OCI-LY1 (cell line): ENCODE results near the gene CACNG4.

Experiments used
- H2AFZ ChIP-seq: fragments of 200-600 bp; sonication (generic), shearing (Covaris generic); 2 replicates; pipeline ENCODE4 v1.6.0; 2014; ENCODE audit warnings: antibody characterized with exemption, mild to moderate bottlenecking, low read length
- H3F3A ChIP-seq: fragments of 200-600 bp; sonication (generic), shearing (Covaris generic); 2 replicates; pipeline ENCODE4 v1.6.0; 2014; ENCODE audit warnings: mild to moderate bottlenecking, antibody characterized with exemption, low read length, moderate library complexity; ENCODE audit not compliant: insufficient read depth
- H3K27ac ChIP-seq: fragments of 200-600 bp; sonication (generic); 2 replicates; pipeline ENCODE4 v1.5.1; 2014; ENCODE audit warnings: low read length, mixed run types, mild to moderate bottlenecking, low read depth; ENCODE audit not compliant: poor library complexity, severe bottlenecking
- H3K27me3 ChIP-seq: fragments of 200-600 bp; sonication (generic); 2 replicates; pipeline ENCODE4 v1.6.0; 2014; ENCODE audit warnings: antibody characterized with exemption, mild to moderate bottlenecking, low read length, moderate library complexity; ENCODE audit not compliant: insufficient read depth
- H3K36me3 ChIP-seq: fragments of 200-600 bp; sonication (generic); 2 replicates; pipeline ENCODE4 v1.6.1; 2014; ENCODE audit warnings: mild to moderate bottlenecking, antibody characterized with exemption, low read length, moderate library complexity, mixed read lengths; ENCODE audit not compliant: insufficient read depth
- H3K4me1 ChIP-seq: fragments of 200-600 bp; sonication (generic); 2 replicates; pipeline ENCODE4 v1.5.1; 2014; ENCODE audit warnings: mild to moderate bottlenecking, low read length, moderate library complexity; ENCODE audit not compliant: insufficient read depth, severe bottlenecking
- H3K4me2 ChIP-seq: fragments of 200-600 bp; sonication (generic), shearing (Covaris generic); 2 replicates; pipeline ENCODE4 v1.6.1; 2014; ENCODE audit warnings: low read length
- H3K4me3 ChIP-seq: fragments of 200-600 bp; sonication (generic); 2 replicates; pipeline ENCODE4 v1.5.1; 2014; ENCODE audit warnings: low read length, low read depth, mild to moderate bottlenecking, mixed read lengths; ENCODE audit not compliant: poor library complexity, severe bottlenecking
- H3K79me2 ChIP-seq: fragments of 200-600 bp; shearing (Covaris generic); 2 replicates; pipeline ENCODE4 v1.6.1; 2016; ENCODE audit warnings: mixed run types, low read length, mixed read lengths; ENCODE audit not compliant: insufficient read depth
- H3K9ac ChIP-seq: fragments of 200-600 bp; sonication (generic), shearing (Covaris generic); 2 replicates; pipeline ENCODE4 v1.6.1; 2014; ENCODE audit warnings: mild to moderate bottlenecking, low read length, mixed read lengths
- H3K9me2 ChIP-seq: fragments of 200-600 bp; sonication (generic), shearing (Covaris generic); 2 replicates; pipeline ENCODE4 v1.6.1; 2014; ENCODE audit warnings: low read depth, mild to moderate bottlenecking, low read length, mixed read lengths
- H3K9me3 ChIP-seq: fragments of 200-600 bp; shearing (Covaris generic); 2 replicates; pipeline ENCODE4 v1.6.1; 2014; ENCODE audit warnings: low read length, mixed read lengths
- H4K20me1 ChIP-seq: fragments of 200-600 bp; sonication (generic), shearing (Covaris generic); 2 replicates; pipeline ENCODE4 v1.6.0; 2016; ENCODE audit warnings: mild to moderate bottlenecking, low read length; ENCODE audit not compliant: insufficient read depth
- EZH2 ChIP-seq: fragments of 200-600 bp; sonication (generic), shearing (Covaris generic); IDR thresholded peaks from 2 replicates; pipeline ENCODE4 v1.8.0; 2017; ENCODE audit warnings: borderline replicate concordance, mixed run types, mild to moderate bottlenecking, antibody characterized with exemption, low read length, moderate library complexity, mixed read lengths
- TF ChIP-seq, protein P1 (sequence below): fragments of 200-600 bp; sonication (generic), shearing (Covaris generic); IDR thresholded peaks from 2 replicates; pipeline ENCODE4 v1.5.1; 2017; ENCODE audit warnings: mild to moderate bottlenecking, antibody characterized with exemption, low read length, moderate library complexity, mixed read lengths

The CACNG4 gene

DNA sequence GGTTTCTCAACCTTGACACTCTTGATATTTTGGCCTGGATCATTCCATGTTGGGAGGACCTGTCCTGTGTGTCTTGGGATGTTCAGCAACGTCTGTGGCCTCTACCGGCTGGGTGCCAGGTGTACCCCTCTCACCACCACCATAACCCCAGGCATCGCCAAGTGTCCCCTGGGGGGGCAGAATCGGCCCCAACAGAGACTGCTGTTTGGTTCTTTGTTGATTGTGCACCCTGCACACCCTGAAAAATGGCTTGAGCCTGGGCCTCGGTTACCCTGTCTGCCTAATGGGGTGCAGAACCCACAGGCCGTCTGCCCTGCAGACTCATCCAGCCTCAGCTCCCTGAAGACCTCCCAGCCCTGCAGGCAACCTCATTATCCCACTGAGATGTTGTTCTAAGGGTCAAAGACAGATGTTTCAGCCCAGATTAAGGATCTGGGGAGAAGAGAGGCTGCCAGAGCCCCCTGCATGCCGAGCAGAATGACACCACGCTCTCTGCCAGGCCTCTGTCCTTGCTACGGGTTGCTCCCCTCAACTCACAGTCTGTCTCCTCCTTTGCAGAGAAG, 89.0 kb downstream of the CACNG4 start:
- Histone ChIP-seq H3K9ac (no peak overlapping the region), H3F3A (no peaks in the 10 kb centered on the region), H3K9me2 (no peaks in the 10 kb centered on the region), H3K4me2 (no peak overlapping the region), H4K20me1 (no peaks in the 10 kb centered on the region), H3K36me3 (no peaks in the 10 kb centered on the region), H3K27me3 (peaks cover 12% of the 10 kb centered on the region; the same call in 1 of the 2 replicates), H3K79me2 (no peaks in the 10 kb centered on the region), H2AFZ (no peak overlapping the region), H3K27ac (no peak overlapping the region), H3K9me3 (0 out of 2 replicates have a peak, but pooled peaks cover 5% of the 10 kb centered on the region), H3K4me1 (peaks cover 9% of the 10 kb centered on the region), H3K4me3 (no peak overlapping the region)
- TF ChIP-seq, protein P1, sequence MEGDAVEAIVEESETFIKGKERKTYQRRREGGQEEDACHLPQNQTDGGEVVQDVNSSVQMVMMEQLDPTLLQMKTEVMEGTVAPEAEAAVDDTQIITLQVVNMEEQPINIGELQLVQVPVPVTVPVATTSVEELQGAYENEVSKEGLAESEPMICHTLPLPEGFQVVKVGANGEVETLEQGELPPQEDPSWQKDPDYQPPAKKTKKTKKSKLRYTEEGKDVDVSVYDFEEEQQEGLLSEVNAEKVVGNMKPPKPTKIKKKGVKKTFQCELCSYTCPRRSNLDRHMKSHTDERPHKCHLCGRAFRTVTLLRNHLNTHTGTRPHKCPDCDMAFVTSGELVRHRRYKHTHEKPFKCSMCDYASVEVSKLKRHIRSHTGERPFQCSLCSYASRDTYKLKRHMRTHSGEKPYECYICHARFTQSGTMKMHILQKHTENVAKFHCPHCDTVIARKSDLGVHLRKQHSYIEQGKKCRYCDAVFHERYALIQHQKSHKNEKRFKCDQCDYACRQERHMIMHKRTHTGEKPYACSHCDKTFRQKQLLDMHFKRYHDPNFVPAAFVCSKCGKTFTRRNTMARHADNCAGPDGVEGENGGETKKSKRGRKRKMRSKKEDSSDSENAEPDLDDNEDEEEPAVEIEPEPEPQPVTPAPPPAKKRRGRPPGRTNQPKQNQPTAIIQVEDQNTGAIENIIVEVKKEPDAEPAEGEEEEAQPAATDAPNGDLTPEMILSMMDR = no peak
- no peak for TF ChIP-seq EZH2

DNA sequence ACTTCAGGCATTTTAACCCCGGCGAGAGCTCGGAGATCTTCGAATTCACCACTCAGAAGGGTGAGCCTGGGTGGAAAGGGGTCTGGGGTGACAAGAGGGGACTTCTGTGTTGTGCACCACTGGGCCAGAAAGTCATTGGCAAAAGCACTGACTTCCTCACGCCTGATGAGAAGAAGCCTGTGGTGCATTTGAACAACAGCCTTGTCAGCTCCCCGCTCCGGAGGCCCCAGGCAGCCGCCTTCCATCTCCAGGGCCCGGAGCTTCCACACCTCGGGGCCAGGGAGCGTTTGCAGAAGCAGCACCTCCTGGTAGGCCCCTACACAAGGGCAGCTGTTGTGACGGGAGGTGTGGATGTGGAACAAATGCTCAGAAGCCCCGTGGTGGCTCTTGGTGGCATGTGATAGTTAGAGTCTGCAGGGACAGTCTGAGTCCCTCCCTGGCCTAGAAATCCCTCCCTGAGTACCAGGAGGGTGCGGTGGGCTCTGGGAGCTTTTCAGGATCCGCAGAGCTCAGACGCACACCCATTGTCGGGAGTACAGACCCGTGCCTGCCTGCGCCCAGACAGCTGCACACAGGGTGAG, 89.6 kb downstream of the CACNG4 start:
- Histone ChIP-seq H3K4me3 (no peak overlapping the region), H3K9ac (no peak overlapping the region), H4K20me1 (no peaks in the 10 kb centered on the region), H2AFZ (no peak overlapping the region), H3K27ac (no peak overlapping the region), H3K27me3 (peaks cover 11% of the 10 kb centered on the region; the same call in 1 of the 2 replicates), H3K4me1 (peaks cover 9% of the 10 kb centered on the region), H3K79me2 (no peaks in the 10 kb centered on the region), H3K4me2 (no peak overlapping the region), H3K9me2 (no peaks in the 10 kb centered on the region), H3K9me3 (0 out of 2 replicates have a peak, but pooled peaks cover under 1% of the 10 kb centered on the region), H3K36me3 (no peaks in the 10 kb centered on the region), H3F3A (no peaks in the 10 kb centered on the region)
- no peak for TF ChIP-seq EZH2
- TF ChIP-seq, protein P1 = no peak

DNA sequence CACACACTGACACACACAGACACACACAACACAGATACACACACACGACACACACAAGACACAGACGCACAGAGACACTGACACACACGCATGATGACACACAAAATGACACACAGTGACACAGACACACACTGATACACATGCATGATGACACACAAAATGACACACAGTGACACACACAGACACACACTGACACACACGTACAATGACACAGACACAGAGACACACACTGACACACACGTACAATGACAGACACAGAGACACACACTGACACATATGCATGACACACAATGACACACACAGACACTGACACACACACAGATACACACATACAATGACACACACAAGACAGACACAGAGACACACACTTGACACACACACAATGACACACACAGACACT, 90.1 kb downstream of the CACNG4 start:
- Histone ChIP-seq H3K9me2 (no peaks in the 10 kb centered on the region), H3K9ac (no peak overlapping the region), H3K4me3 (no peak overlapping the region), H2AFZ (no peak overlapping the region), H3K4me2 (no peak overlapping the region), H4K20me1 (no peaks in the 10 kb centered on the region), H3K27ac (no peak overlapping the region), H3K4me1 (peaks cover 9% of the 10 kb centered on the region), H3K36me3 (no peaks in the 10 kb centered on the region), H3K9me3 (no peaks in the 10 kb centered on the region), H3F3A (no peaks in the 10 kb centered on the region), H3K27me3 (peaks cover 6% of the 10 kb centered on the region; the same call in 1 of the 2 replicates), H3K79me2 (no peaks in the 10 kb centered on the region)
- TF ChIP-seq EZH2 = no peak
